Mesenchymal stem cell (in vitro differentiated cells and primary cell): Measurements from ENCODE around the gene EMP3.

ENCODE experiments used
- DNase-seq: peaks from one replicate; pipeline ENCODE4 v3.0.0-alpha.2; 2013
- H2AFZ ChIP-seq: one replicate; pipeline ENCODE4 v1.6.1; 2013; ENCODE audit warnings: low read depth, mild to moderate bottlenecking, control low read depth, inconsistent platforms, low read length, moderate library complexity
- H2AK5ac ChIP-seq: 2 replicates; pipeline ENCODE4 v1.6.1; 2013; ENCODE audit warnings: low read length, moderate library complexity, mild to moderate bottlenecking, inconsistent platforms; ENCODE audit not compliant: severe bottlenecking
- H2BK120ac ChIP-seq: one replicate; pipeline ENCODE4 v1.6.1; 2013; ENCODE audit warnings: low read depth, mild to moderate bottlenecking, inconsistent platforms, low read length, moderate library complexity
- H2BK12ac ChIP-seq, 2 experiments: one replicate each; pipeline ENCODE4 v1.6.1; 2013; ENCODE audit warnings: inconsistent platforms in 2 of 2, low read length in 2 of 2, mild to moderate bottlenecking in 2 of 2, moderate library complexity in 2 of 2, control low read depth in 1 of 2
- H2BK15ac ChIP-seq: one replicate; pipeline ENCODE4 v1.6.1; 2013; ENCODE audit warnings: mild to moderate bottlenecking, low read depth, inconsistent platforms; ENCODE audit not compliant: poor library complexity, severe bottlenecking
- H2BK5ac ChIP-seq: 2 replicates; pipeline ENCODE4 v1.6.1; 2013; ENCODE audit warnings: low read depth, mild to moderate bottlenecking, low read length, control low read depth, inconsistent platforms; ENCODE audit not compliant: poor library complexity, severe bottlenecking
- H3K14ac ChIP-seq, 2 experiments: one replicate each; pipeline ENCODE4 v1.6.1; 2013; ENCODE audit warnings: inconsistent platforms in 2 of 2, low read length in 2 of 2, control low read depth in 1 of 2, mild to moderate bottlenecking in 1 of 2, moderate library complexity in 1 of 2
- H3K18ac ChIP-seq, 2 experiments: one replicate each; pipeline ENCODE4 v1.6.1; 2013; ENCODE audit warnings: inconsistent platforms in 2 of 2, low read length in 2 of 2, control low read depth in 1 of 2, low read depth in 1 of 2, mild to moderate bottlenecking in 1 of 2
- H3K23ac ChIP-seq, 2 experiments: one replicate each; pipeline ENCODE4 v1.6.1; 2013; ENCODE audit warnings: inconsistent platforms in 2 of 2, low read length in 2 of 2, mild to moderate bottlenecking in 2 of 2, moderate library complexity in 2 of 2, control low read depth in 1 of 2
- H3K27ac ChIP-seq: 2 replicates; pipeline ENCODE4 v1.5.1; 2013; ENCODE audit warnings: mild to moderate bottlenecking, moderate library complexity, low read length, control low read depth, inconsistent platforms; ENCODE audit not compliant: poor library complexity, severe bottlenecking
- H3K27me3 ChIP-seq, 2 experiments: 2 replicates each; pipeline versions ENCODE4 v1.6.1 to v1.7.0; 2013; ENCODE audit warnings: low read length in 2 of 2, mild to moderate bottlenecking in 2 of 2, moderate library complexity in 2 of 2, control low read depth in 1 of 2, inconsistent platforms in 1 of 2; ENCODE audit not compliant: control insufficient read depth in 1 of 2, insufficient read depth in 1 of 2
- H3K36me3 ChIP-seq, 2 experiments: 2 replicates each; pipeline versions ENCODE4 v1.6.1 to v1.7.0; 2013; ENCODE audit warnings: low read length in 2 of 2, control low read depth in 1 of 2, inconsistent platforms in 1 of 2, low read depth in 1 of 2, mild to moderate bottlenecking in 1 of 2; ENCODE audit not compliant: insufficient read depth in 2 of 2, control insufficient read depth in 1 of 2
- H3K4ac ChIP-seq, 2 experiments: one replicate each; pipeline ENCODE4 v1.6.1; 2013; ENCODE audit warnings: inconsistent platforms in 2 of 2, low read length in 2 of 2, mild to moderate bottlenecking in 2 of 2, moderate library complexity in 2 of 2, control low read depth in 1 of 2, low read depth in 1 of 2
- H3K4me1 ChIP-seq: 2 replicates; pipeline ENCODE4 v1.6.1; 2013; ENCODE audit warnings: low read depth, low read length, control low read depth; ENCODE audit not compliant: control insufficient read depth, insufficient read depth
- H3K4me2 ChIP-seq: 2 replicates; pipeline ENCODE4 v1.6.1; 2013; ENCODE audit warnings: low read length, mild to moderate bottlenecking, inconsistent platforms; ENCODE audit not compliant: poor library complexity, severe bottlenecking
- H3K4me3 ChIP-seq, 2 experiments: 2 replicates each; pipeline versions ENCODE4 v1.5.1 to v1.7.0; 2013; ENCODE audit warnings: low read length in 2 of 2, mild to moderate bottlenecking in 2 of 2, control low read depth in 1 of 2, low read depth in 1 of 2; ENCODE audit not compliant: insufficient read depth in 1 of 2
- H3K79me1 ChIP-seq: replicated peaks from 2 replicates; pipeline ENCODE4 v1.6.1; 2013; ENCODE audit warnings: mild to moderate bottlenecking, control low read depth, low read length, inconsistent platforms; ENCODE audit not compliant: poor library complexity, severe bottlenecking
- H3K9ac ChIP-seq: 2 replicates; pipeline ENCODE4 v1.7.0; 2013; ENCODE audit warnings: mild to moderate bottlenecking, low read length, moderate library complexity
- H3K9me3 ChIP-seq: 2 replicates; pipeline ENCODE4 v1.7.0; 2013; ENCODE audit warnings: mild to moderate bottlenecking, low read length; ENCODE audit not compliant: control insufficient read depth
- H4K8ac ChIP-seq: one replicate; pipeline ENCODE4 v1.6.1; 2013; ENCODE audit warnings: inconsistent platforms, mild to moderate bottlenecking, low read length, moderate library complexity
- H4K91ac ChIP-seq: one replicate; pipeline ENCODE4 v1.6.1; 2013; ENCODE audit warnings: mild to moderate bottlenecking, low read length, inconsistent platforms
- WGBS: methylation state at CpG from one replicate; pipeline ENCODE4 v1.1.7; 2013; ENCODE audit warnings: mixed read lengths; 5-methylcytosine and 5-hydroxymethylcytosine counted together

The EMP3 gene

DNA sequence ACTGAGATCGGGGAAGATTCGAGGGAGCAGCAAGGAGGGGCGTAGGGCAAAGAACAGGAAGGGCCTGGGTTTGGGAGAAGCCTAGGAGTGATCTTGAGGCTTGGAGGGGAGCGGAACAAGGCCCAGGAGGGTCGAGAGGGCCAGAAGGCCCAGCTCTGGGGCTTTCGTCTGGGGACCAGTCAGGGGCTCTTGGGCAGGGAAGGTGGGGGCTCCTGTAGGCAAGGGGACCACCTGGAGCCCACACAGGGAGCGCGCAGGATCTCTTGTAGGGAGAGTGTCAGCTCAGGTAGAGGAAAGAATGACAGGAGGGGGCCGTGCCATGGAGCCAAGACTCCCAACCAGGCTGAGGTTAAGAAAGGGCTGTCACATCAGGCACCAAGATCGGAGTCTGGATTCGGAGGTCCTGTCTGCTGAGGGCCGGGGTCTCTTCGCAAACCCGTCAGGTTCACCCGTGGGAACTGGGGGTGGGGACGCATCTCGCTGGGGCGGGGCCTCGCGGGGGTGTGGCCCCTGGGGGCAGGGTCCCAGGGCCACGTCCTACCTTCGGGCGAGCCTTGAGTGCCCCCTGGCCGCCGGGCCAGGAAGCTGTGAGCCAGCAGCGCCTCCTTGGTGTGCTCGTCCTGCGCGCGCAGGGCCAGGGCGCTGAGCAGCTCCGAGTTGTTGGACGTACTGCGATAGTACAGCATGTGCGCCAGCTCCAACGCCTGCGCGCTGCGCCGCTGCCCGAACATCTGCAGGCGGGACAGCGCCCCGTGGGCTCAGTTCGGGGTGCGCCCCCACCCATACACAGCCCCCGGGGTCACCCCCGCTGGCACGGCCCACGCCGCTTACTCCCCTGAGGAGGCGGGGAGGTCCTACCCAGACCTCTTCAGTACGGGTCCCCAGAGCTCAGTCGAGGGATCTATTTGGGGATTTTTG is 8.4 kb downstream of the EMP3 start:
- H2AFZ ChIP-seq, result peak overlapping the region; percentile 90
- no peak overlapping the region for H2BK5ac ChIP-seq
- H4K91ac ChIP-seq, result no peak overlapping the region
- H3K18ac ChIP-seq, result peak overlapping the region in 1 of 2 experiments; percentile 70
- peaks cover 9% of the 10 kb centered on the region for H3K79me1 ChIP-seq
- peak overlapping the region; percentile 54 for H2BK120ac ChIP-seq
- H3K9ac ChIP-seq, result peak overlapping the region; percentile 79
- peak overlapping the region in 1 of 2 experiments; percentile 76 for H2BK12ac ChIP-seq
- H3K9me3 ChIP-seq, result no peaks in the 10 kb centered on the region
- H3K23ac ChIP-seq, result no peak overlapping the region
- DNase-seq, result peak; percentile 94
- no peak overlapping the region for H2AK5ac ChIP-seq
- H3K4me1 ChIP-seq, result peaks cover 22% of the 10 kb centered on the region
- peak overlapping the region in 1 of 2 experiments; percentile 88 for H3K4ac ChIP-seq
- peak overlapping the region; percentile 77 for H2BK15ac ChIP-seq
- peaks cover 26 to 34% of the 10 kb centered on the region in 2 experiments for H3K36me3 ChIP-seq
- H3K27ac ChIP-seq, result peak overlapping the region; percentile 16
- peak overlapping the region; percentile 49 to 70 for H3K4me3 ChIP-seq
- H3K27me3 ChIP-seq, result no peaks in the 10 kb centered on the region
- H3K4me2 ChIP-seq, result peak overlapping the region; percentile 96
- 12% methylated on average over 48 of the region's 54 CpGs for WGBS
- peak overlapping the region; percentile 55 for H4K8ac ChIP-seq
- no peak overlapping the region for H3K14ac ChIP-seq

- no peak overlapping the region for H3K27ac ChIP-seq
- H3K4me3 ChIP-seq, result no peak overlapping the region
- H2BK12ac ChIP-seq, result no peak overlapping the region
- H3K79me1 ChIP-seq, result no peaks in the 10 kb centered on the region
- H3K4ac ChIP-seq, result no peak overlapping the region
- no peak overlapping the region for H3K18ac ChIP-seq
- H4K8ac ChIP-seq, result no peak overlapping the region
- H3K14ac ChIP-seq, result no peak overlapping the region
- no peak overlapping the region for H4K91ac ChIP-seq
- peaks cover 22% of the 10 kb centered on the region for H3K4me1 ChIP-seq
- H2BK120ac ChIP-seq, result no peak overlapping the region
- H2AFZ ChIP-seq, result no peak overlapping the region
- no peak overlapping the region for H3K23ac ChIP-seq
- H2AK5ac ChIP-seq, result no peak overlapping the region
- DNase-seq, result no peak
- no peaks in the 10 kb centered on the region for H3K9me3 ChIP-seq
- no peak overlapping the region for H3K9ac ChIP-seq
- H3K36me3 ChIP-seq, result peaks cover 3 to 10% of the 10 kb centered on the region in 2 experiments
- H2BK5ac ChIP-seq, result no peak overlapping the region
- H2BK15ac ChIP-seq, result no peak overlapping the region
- WGBS, result 95% methylated on average over 14 of the region's 14 CpGs
- H3K27me3 ChIP-seq, result no peaks in the 10 kb centered on the region
- H3K4me2 ChIP-seq, result no peak overlapping the region
Observed at GRCh38 chr19:48338253-48338755, 13.0 kb downstream of the EMP3 start.

GRCh38 chr19:48338802-48339503 is 13.6 kb downstream of the EMP3 start:
- Histone ChIP-seq H3K4me3 (no peak overlapping the region), H2BK15ac (no peak overlapping the region), H3K9me3 (no peaks in the 10 kb centered on the region), H3K27ac (no peak overlapping the region), H2BK5ac (no peak overlapping the region), H3K4ac (no peak overlapping the region), H3K4me2 (no peak overlapping the region), H4K91ac (no peak overlapping the region), H4K8ac (no peak overlapping the region), H2BK120ac (no peak overlapping the region), H3K18ac (no peak overlapping the region), H3K4me1 (peaks cover 16% of the 10 kb centered on the region), H3K9ac (no peak overlapping the region), H3K36me3 (peaks cover 3 to 10% of the 10 kb centered on the region in 2 experiments), H2AK5ac (no peak overlapping the region), H3K23ac (no peak overlapping the region), H3K14ac (no peak overlapping the region), H3K27me3 (no peaks in the 10 kb centered on the region), H3K79me1 (no peaks in the 10 kb centered on the region), H2AFZ (no peak overlapping the region), H2BK12ac (no peak overlapping the region)
- 88% methylated on average over 14 of the region's 14 CpGs for WGBS
- no peak for DNase-seq

DNA sequence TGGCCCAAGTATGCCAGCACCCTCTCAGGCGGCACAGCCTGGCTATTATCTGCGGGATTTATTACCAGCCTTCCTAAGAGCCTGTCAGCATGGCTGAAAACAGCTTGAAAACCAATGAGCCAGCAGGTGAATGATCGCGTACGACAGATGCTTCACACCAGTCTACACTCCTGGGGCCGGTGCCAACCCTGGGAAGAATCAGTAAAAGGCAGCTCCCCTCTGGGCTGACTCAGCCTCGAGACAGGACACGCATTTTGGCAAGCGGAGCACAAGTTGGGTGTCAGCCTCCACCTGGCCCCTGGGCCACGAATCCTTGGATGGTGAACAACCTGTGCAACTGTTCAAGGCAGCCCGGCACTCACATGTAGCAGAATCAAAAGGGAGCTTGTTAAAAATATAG is 15.6 kb downstream of the EMP3 start:
- Histone ChIP-seq H3K23ac (no peak overlapping the region), H4K8ac (no peak overlapping the region), H3K4me1 (peaks cover 14% of the 10 kb centered on the region), H3K27ac (no peak overlapping the region), H3K14ac (no peak overlapping the region), H3K27me3 (no peaks in the 10 kb centered on the region), H3K4ac (no peak overlapping the region), H2BK15ac (no peak overlapping the region), H2BK12ac (no peak overlapping the region), H3K36me3 (peaks cover 3 to 10% of the 10 kb centered on the region in 2 experiments), H4K91ac (no peak overlapping the region), H3K18ac (no peak overlapping the region), H2AK5ac (no peak overlapping the region), H2BK5ac (no peak overlapping the region), H3K4me2 (no peak overlapping the region), H2BK120ac (no peak overlapping the region), H3K9ac (no peak overlapping the region), H3K4me3 (no peak overlapping the region), H3K9me3 (no peaks in the 10 kb centered on the region), H2AFZ (no peak overlapping the region), H3K79me1 (no peaks in the 10 kb centered on the region)
- DNase-seq, result no peak
- 92% methylated on average over 11 of the region's 11 CpGs for WGBS
